ENCODE data around the gene ARHGAP15.

DNA sequence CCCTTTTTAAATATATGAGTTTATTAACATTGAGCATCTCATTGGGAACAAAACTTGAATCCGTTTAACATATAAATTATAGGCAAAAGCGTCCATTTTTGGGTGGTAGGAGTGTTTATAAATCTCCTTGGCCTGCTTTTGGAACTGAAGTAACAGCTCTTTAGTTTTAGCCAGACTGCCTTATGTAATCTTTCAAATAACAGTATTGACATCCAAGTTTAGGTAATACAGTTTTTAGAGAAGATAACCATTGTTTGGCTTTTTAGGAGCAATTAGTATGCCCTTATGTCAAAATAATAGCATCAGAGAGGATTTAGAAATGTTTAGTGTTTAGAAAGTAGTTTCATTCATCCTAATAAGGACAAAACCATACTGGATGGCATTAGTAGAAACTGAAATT, 361.9 kb downstream of the ARHGAP15 start:
- TF ChIP-seq, protein P1, sequence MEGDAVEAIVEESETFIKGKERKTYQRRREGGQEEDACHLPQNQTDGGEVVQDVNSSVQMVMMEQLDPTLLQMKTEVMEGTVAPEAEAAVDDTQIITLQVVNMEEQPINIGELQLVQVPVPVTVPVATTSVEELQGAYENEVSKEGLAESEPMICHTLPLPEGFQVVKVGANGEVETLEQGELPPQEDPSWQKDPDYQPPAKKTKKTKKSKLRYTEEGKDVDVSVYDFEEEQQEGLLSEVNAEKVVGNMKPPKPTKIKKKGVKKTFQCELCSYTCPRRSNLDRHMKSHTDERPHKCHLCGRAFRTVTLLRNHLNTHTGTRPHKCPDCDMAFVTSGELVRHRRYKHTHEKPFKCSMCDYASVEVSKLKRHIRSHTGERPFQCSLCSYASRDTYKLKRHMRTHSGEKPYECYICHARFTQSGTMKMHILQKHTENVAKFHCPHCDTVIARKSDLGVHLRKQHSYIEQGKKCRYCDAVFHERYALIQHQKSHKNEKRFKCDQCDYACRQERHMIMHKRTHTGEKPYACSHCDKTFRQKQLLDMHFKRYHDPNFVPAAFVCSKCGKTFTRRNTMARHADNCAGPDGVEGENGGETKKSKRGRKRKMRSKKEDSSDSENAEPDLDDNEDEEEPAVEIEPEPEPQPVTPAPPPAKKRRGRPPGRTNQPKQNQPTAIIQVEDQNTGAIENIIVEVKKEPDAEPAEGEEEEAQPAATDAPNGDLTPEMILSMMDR (IDR thresholded peaks at IDR 0.05): no peak
- TF ChIP-seq POLR2A (IDR thresholded peaks at IDR 0.05) (no peak), POLR2AphosphoS5 (IDR thresholded peaks at IDR 0.05) (no peak)
